Effector memory CD8-positive, alpha-beta T cell (primary cell): ENCODE data around the gene CAPSL.
"Not testable (repeated sequence)": the region's sequence is repeated elsewhere in the genome, so short reads cannot be mapped to it uniquely, and the experiment has no call there.

Experiments
- ATAC-seq: fragments of 150-1000 bp; cut with Tn5 transposase; replicated peaks from 2 replicates; pipeline ENCODE4 v1.10.0; 2021; ENCODE audit warnings: mild to moderate bottlenecking, moderate library complexity
- DNase-seq, 3 experiments: peaks; one replicate each; pipeline ENCODE4 v3.0.0; 2021
- H3K27ac Mint-ChIP-seq, 2 donors: one replicate each; pipeline ENCODE4 v1.8.0; 2022; ENCODE audit warnings: mild to moderate bottlenecking in 2 of 2, mixed read lengths in 2 of 2, moderate library complexity in 2 of 2
- H3K27me3 Mint-ChIP-seq, 2 donors: one replicate each; pipeline ENCODE4 v1.8.0; 2022; ENCODE audit warnings: mixed read lengths in 2 of 2
- H3K36me3 Mint-ChIP-seq: one replicate; pipeline ENCODE4 v1.8.0; 2022; ENCODE audit warnings: mild to moderate bottlenecking, moderate library complexity, mixed read lengths; ENCODE audit not compliant: insufficient read depth
- H3K4me1 Mint-ChIP-seq, 2 donors: one replicate each; pipeline ENCODE4 v1.8.0; 2022; ENCODE audit warnings: low read depth in 2 of 2, mixed read lengths in 2 of 2
- H3K4me3 Mint-ChIP-seq, 2 donors: one replicate each; pipeline ENCODE4 v1.8.0; 2022; ENCODE audit warnings: mild to moderate bottlenecking in 2 of 2, mixed read lengths in 2 of 2, moderate library complexity in 2 of 2
- H3K9me3 Mint-ChIP-seq, 2 donors: one replicate each; pipeline ENCODE4 v1.8.0; 2022; ENCODE audit warnings: mixed read lengths in 2 of 2
- total RNA-seq, 9 experiments: gene quantifications; one replicate each; lab custom pipeline; 2026; lab: John Stamatoyannopoulos, UW

The CAPSL gene
- 0 to 0.88 (median 0.17) reads per million in 9 experiments for total RNA-seq

- Mint-ChIP-seq H3K4me1 (peaks cover 0 to 1% of the 10 kb centered on the region in 2 donors), H3K9me3 (no peaks in the 10 kb centered on the region), H3K27ac (no peak within 1 kb of the TSS), H3K36me3 (no peaks in the 10 kb centered on the region), H3K27me3 (peaks cover 26 to 37% of the 10 kb centered on the region in 2 donors), H3K4me3 (no peak within 1 kb of the TSS)
- no peak for ATAC-seq
- DNase-seq, result no peak
Observed at GRCh38 chr5:35938568-35939227, at the start of gene CAPSL. TSS of gene CAPSL (minus strand) at chr5:35938622. CDS start at chr5:35921120, 17,502 bp downstream.

- ATAC-seq, result no peak
- H3K27ac Mint-ChIP-seq, result no peak overlapping the region
- H3K27me3 Mint-ChIP-seq, result peaks cover 26 to 36% of the 10 kb centered on the region in 2 donors
Observed at GRCh38 chr5:35987776-35988175, 49.4 kb upstream of the CAPSL start.

GRCh38 chr5:35979715-35980114, 41.3 kb upstream of the CAPSL start:
- H3K27me3 Mint-ChIP-seq, result peaks cover 12 to 14% of the 10 kb centered on the region in 2 donors
- ATAC-seq (no peak), DNase-seq (no peak)
- H3K36me3 Mint-ChIP-seq, result no peaks in the 10 kb centered on the region
- peaks cover 0 to 7% of the 10 kb centered on the region in 2 donors for H3K9me3 Mint-ChIP-seq
- no peak overlapping the region for H3K27ac Mint-ChIP-seq
- no peak overlapping the region for H3K4me3 Mint-ChIP-seq
- H3K4me1 Mint-ChIP-seq, result no peaks in the 10 kb centered on the region

More at GRCh38 chr5:35987776-35988175, 49.4 kb upstream of the CAPSL start:
- no peak for DNase-seq
- no peaks in the 10 kb centered on the region for H3K4me1 Mint-ChIP-seq
- H3K4me3 Mint-ChIP-seq, result no peak overlapping the region
- peaks cover 2% of the 10 kb centered on the region for H3K36me3 Mint-ChIP-seq
- H3K9me3 Mint-ChIP-seq, result no peaks in the 10 kb centered on the region

- not testable (repeated sequence) for H3K4me1 Mint-ChIP-seq, H3K4me3 Mint-ChIP-seq, DNase-seq
Observed at GRCh38 chr5:35976859-35977258, 38.4 kb upstream of the CAPSL start.

DNA sequence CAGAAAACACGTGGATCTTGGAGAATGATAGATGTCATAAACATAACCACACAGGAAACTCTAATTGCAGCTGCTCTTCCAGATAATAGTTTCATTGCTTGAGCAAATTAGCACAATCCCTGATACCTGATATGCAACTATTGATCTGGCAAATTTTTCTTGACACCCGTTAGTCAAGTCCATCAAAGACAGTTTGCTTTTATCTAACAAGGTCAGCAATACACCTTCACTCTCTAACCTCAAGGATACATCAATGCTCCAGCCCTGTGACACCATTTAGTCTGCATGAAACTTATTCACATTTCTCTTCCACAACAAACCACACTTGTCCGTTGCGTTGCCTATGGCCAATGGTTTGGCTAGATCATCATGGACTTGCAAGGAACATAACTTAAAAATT, 36.1 kb upstream of the CAPSL start:
- H3K9me3 Mint-ChIP-seq, result peaks cover 0 to 5% of the 10 kb centered on the region in 2 donors
- peaks cover 28 to 39% of the 10 kb centered on the region in 2 donors for H3K27me3 Mint-ChIP-seq
- H3K4me3 Mint-ChIP-seq, result no peak overlapping the region
- ATAC-seq (no peak), DNase-seq (no peak)
- no peaks in the 10 kb centered on the region for H3K4me1 Mint-ChIP-seq
- H3K27ac Mint-ChIP-seq, result no peak overlapping the region
- H3K36me3 Mint-ChIP-seq, result no peaks in the 10 kb centered on the region

More at GRCh38 chr5:35976859-35977258, 38.4 kb upstream of the CAPSL start:
- H3K27me3 Mint-ChIP-seq, result peaks cover 27 to 28% of the 10 kb centered on the region in 2 donors
- not testable (repeated sequence) for H3K36me3 Mint-ChIP-seq, H3K9me3 Mint-ChIP-seq, ATAC-seq, H3K27ac Mint-ChIP-seq

GRCh38 chr5:35971878-35972210, 33.4 kb upstream of the CAPSL start:
- Mint-ChIP-seq H3K4me3 (no peak overlapping the region), H3K27ac (no peak overlapping the region), H3K4me1 (no peaks in the 10 kb centered on the region), H3K27me3 (peaks cover 28 to 38% of the 10 kb centered on the region in 2 donors), H3K9me3 (peaks cover 0 to 2% of the 10 kb centered on the region in 2 donors), H3K36me3 (no peaks in the 10 kb centered on the region)
- no peak for DNase-seq
- ATAC-seq, result no peak

DNA sequence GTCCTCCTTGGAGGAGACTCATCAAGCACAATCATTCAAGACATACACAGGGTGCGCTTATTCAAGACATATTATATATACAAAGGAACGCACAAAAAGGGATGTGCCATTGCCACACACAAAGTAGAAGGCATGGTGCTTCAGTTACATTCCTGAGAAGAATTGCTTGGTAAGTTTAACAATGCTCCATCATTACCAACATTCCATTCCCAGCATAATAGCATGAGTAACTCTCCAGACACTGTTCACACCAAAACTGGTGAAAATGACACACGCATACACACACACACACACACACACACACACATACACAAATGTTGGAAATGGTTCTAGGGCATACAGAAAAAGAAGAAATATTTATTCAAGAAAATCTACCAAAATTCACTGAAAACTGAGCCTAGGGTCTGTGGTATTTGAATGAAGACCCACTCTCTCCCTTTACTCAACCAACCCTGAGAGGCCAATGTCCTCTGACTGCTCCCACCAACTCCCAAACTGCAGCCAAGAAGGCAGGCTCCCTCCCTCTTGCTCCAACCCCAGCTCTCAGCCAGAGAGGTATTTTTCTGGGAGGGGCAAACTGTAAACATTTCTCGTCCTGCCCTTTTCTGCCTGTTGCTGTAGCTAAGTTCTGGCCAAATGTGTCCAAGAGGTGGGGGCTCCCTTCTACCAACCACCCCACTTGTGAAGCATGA, 32.9 kb upstream of the CAPSL start:
- peaks cover 0 to 2% of the 10 kb centered on the region in 2 donors for H3K9me3 Mint-ChIP-seq
- H3K27ac Mint-ChIP-seq, result no peak overlapping the region
- H3K4me1 Mint-ChIP-seq, result no peaks in the 10 kb centered on the region
- DNase-seq (no peak), ATAC-seq (no peak)
- H3K4me3 Mint-ChIP-seq, result no peak overlapping the region
- no peaks in the 10 kb centered on the region for H3K36me3 Mint-ChIP-seq
- peaks cover 28 to 38% of the 10 kb centered on the region in 2 donors for H3K27me3 Mint-ChIP-seq

- DNase-seq, result no peak
- no peak overlapping the region for H3K4me3 Mint-ChIP-seq
Observed at GRCh38 chr5:35963381-35963843, 25.0 kb upstream of the CAPSL start.

DNA sequence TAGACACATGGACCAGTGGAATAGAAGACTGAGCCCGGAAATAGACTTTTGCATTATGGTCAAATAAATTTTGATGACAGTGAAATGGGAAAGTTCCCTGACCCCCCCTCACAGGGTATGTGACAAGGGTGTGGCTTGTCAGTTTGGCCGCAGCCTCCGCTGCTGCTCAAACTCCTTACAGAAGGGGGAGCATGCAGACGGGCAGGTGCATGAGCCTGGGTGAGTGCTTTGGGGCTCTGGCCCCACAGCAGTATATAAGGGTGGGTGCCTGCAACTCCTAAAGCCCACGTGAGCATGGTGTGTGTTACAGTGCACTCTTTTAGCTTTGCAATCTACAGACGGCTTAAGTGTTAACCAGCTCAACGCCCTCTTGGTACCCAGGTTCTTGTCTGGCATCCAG, 21.9 kb upstream of the CAPSL start:
- DNase-seq, result no peak
- peaks cover 0 to 6% of the 10 kb centered on the region in 2 donors for H3K9me3 Mint-ChIP-seq
- no peaks in the 10 kb centered on the region for H3K4me1 Mint-ChIP-seq
- H3K36me3 Mint-ChIP-seq, result peaks cover 3% of the 10 kb centered on the region
- H3K27ac Mint-ChIP-seq, result no peak overlapping the region
- H3K27me3 Mint-ChIP-seq, result peaks cover 62 to 79% of the 10 kb centered on the region in 2 donors
- no peak for ATAC-seq
- no peak overlapping the region for H3K4me3 Mint-ChIP-seq

More at GRCh38 chr5:35963381-35963843, 25.0 kb upstream of the CAPSL start:
- Mint-ChIP-seq H3K4me1 (no peaks in the 10 kb centered on the region), H3K27ac (no peak overlapping the region), H3K9me3 (peaks cover 0 to 2% of the 10 kb centered on the region in 2 donors), H3K27me3 (peaks cover 47 to 53% of the 10 kb centered on the region in 2 donors), H3K36me3 (peaks cover 3% of the 10 kb centered on the region)
- no peak for ATAC-seq

DNA sequence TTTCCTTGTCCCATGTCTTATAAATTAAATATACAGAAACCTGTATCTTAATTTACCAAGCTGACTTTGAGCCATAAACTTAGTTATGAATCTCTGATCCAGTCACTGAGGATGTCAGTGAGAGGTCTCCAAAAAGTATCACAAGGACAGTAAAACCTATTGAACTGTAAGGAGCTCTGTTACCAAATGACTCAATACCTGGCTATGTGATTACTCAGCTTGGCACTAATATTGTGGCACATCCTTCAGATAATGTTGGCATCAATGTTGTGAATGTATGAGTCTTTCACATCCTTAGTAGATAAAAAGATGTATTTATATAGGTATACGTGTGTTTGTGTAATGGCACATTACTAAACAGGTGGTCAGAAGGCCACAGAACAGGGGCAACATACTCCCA, 18.0 kb upstream of the CAPSL start:
- Mint-ChIP-seq H3K36me3 (peaks cover 3% of the 10 kb centered on the region), H3K9me3 (peaks cover 0 to 6% of the 10 kb centered on the region in 2 donors), H3K4me1 (peaks cover 0 to 4% of the 10 kb centered on the region in 2 donors), H3K27ac (no peak overlapping the region), H3K4me3 (no peak overlapping the region), H3K27me3 (peaks cover 75 to 93% of the 10 kb centered on the region in 2 donors)
- no peak for DNase-seq
- ATAC-seq, result no peak

DNA sequence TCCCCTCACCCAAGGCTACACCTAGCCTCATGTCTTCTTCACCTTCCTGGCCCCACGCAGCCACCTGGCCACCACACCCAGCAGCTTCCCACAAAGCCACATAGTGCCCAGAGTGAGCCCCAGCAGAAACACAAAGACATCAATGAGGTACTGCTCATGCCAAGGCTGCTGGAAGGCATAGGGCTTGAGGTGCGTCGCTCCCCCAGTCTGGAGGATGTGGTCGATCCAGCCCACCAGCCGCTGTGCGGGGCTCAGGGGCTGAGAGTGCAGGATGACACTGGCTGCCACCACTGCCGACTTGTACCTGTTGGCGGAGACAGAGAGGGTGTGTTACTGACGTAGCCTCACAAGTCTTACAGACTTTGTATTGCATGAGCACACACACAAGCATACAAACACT, 15.8 kb upstream of the CAPSL start:
- ATAC-seq, result peak; percentile 61
- peaks cover 59 to 77% of the 10 kb centered on the region in 2 donors for H3K27me3 Mint-ChIP-seq
- no peak overlapping the region for H3K4me3 Mint-ChIP-seq
- peak in 1 of 3 experiments; percentile 1 for DNase-seq
- no peaks in the 10 kb centered on the region for H3K36me3 Mint-ChIP-seq
- H3K4me1 Mint-ChIP-seq, result peaks cover 0 to 4% of the 10 kb centered on the region in 2 donors
- peaks cover 0 to 6% of the 10 kb centered on the region in 2 donors for H3K9me3 Mint-ChIP-seq
- H3K27ac Mint-ChIP-seq, result no peak overlapping the region

DNA sequence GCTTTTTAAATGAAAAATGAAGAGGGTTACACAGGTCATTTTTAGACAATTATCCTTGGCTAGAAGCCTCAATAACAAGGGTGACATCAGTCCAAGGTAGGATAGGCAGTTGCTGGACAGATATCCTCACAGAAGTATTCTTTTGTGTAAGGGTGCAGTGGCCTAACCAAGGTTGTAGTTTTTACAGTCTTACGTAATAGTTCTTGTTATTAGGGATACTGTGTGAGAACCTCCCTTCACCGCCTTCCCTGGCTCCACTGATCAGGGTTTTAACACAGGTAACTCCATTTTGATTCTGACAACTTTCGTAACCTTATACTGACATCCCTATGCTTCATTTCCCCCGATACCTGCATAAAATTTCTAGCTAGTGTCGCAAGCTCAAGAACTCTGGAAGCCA, 8.7 kb upstream of the CAPSL start:
- DNase-seq (no peak), ATAC-seq (no peak)
- H3K4me1 Mint-ChIP-seq, result no peaks in the 10 kb centered on the region
- H3K27me3 Mint-ChIP-seq, result peaks cover 27 to 76% of the 10 kb centered on the region in 2 donors
- no peaks in the 10 kb centered on the region for H3K9me3 Mint-ChIP-seq
- H3K36me3 Mint-ChIP-seq, result no peaks in the 10 kb centered on the region
- no peak overlapping the region for H3K27ac Mint-ChIP-seq
- no peak overlapping the region for H3K4me3 Mint-ChIP-seq

GRCh38 chr5:35939639-35940038, 1.2 kb upstream of the CAPSL start:
- Mint-ChIP-seq H3K4me3 (no peak overlapping the region), H3K27ac (no peak overlapping the region), H3K36me3 (no peaks in the 10 kb centered on the region), H3K27me3 (peaks cover 27 to 46% of the 10 kb centered on the region in 2 donors), H3K9me3 (no peaks in the 10 kb centered on the region), H3K4me1 (peaks cover 0 to 1% of the 10 kb centered on the region in 2 donors)
- no peak for ATAC-seq
- DNase-seq, result no peak
